Subcutaneous abdominal adipose tissue (tissue), 5 donors: ENCODE data around the gene MEIS2.

Experiments used
- H3K27ac ChIP-seq: one replicate; pipeline ENCODE4 v1.7.0; 2013; ENCODE audit warnings: low read depth, mild to moderate bottlenecking, inconsistent platforms, low read length, moderate library complexity
- H3K27me3 ChIP-seq, 5 donors: one replicate each; pipeline ENCODE4 v1.7.0; 2013; ENCODE audit warnings: low read length in 5 of 5, inconsistent platforms in 1 of 5; ENCODE audit not compliant: control insufficient read depth in 5 of 5, insufficient read depth in 4 of 5
- H3K36me3 ChIP-seq, 5 donors: one replicate each; pipeline ENCODE4 v1.7.0; 2013; ENCODE audit warnings: low read length in 5 of 5; ENCODE audit not compliant: control insufficient read depth in 5 of 5, insufficient read depth in 5 of 5
- H3K4me1 ChIP-seq, 5 donors: one replicate each; pipeline ENCODE4 v1.7.0; 2013; ENCODE audit warnings: low read length in 5 of 5, mild to moderate bottlenecking in 3 of 5, moderate library complexity in 1 of 5; ENCODE audit not compliant: control insufficient read depth in 5 of 5, insufficient read depth in 5 of 5
- H3K4me3 ChIP-seq, 5 donors: one replicate each; pipeline ENCODE4 v1.7.0; 2013; ENCODE audit warnings: low read length in 5 of 5, low read depth in 1 of 5
- H3K9ac ChIP-seq, 5 donors: one replicate each; pipeline ENCODE4 v1.7.0; 2013; ENCODE audit warnings: low read length in 5 of 5, mild to moderate bottlenecking in 4 of 5, moderate library complexity in 3 of 5
- H3K9me3 ChIP-seq, 5 donors: one replicate each; pipeline ENCODE4 v1.7.0; 2013; ENCODE audit warnings: low read length in 5 of 5; ENCODE audit not compliant: control insufficient read depth in 5 of 5
- donor health status: healthy.
- donor health status: healthy.
- donor health status: healthy.
- donor health status: healthy.
- donor health status: healthy.

The MEIS2 gene

DNA sequence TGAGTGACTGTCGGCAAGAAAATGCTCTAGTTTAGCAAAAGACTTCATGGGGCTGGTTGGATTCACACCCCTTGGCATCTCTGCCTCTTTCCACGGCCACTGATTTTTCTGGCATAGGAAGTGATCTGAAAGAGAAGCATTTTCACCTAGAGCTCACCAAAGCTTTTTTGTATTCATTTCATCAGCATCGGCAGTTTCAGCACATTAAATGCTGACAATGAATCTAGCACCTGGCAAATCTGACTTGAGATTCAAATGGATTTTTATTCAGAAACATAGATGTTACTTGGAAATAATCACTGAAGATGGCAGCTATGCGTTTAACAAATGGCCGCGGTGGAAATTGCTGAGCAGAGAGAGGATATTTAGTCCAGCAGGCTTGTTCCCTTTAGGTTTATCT, 155.9 kb downstream of the MEIS2 start:
- Histone ChIP-seq H3K9me3 (no peaks in the 10 kb centered on the region), H3K27ac (no peak overlapping the region), H3K9ac (no peak overlapping the region), H3K4me3 (no peak overlapping the region), H3K4me1 (no peaks in the 10 kb centered on the region), H3K36me3 (peaks cover 0 to 13% (median 0%) of the 10 kb centered on the region in 5 donors), H3K27me3 (no peaks in the 10 kb centered on the region)

- Histone ChIP-seq H3K4me1 (peaks cover 0 to 5% (median 0%) of the 10 kb centered on the region in 5 donors), H3K9me3 (no peaks in the 10 kb centered on the region), H3K27ac (no peak overlapping the region), H3K4me3 (no peak overlapping the region), H3K9ac (no peak overlapping the region), H3K36me3 (peaks cover 0 to 13% (median 0%) of the 10 kb centered on the region in 5 donors), H3K27me3 (no peaks in the 10 kb centered on the region)
Measured at GRCh38 chr15:36943508-36944361, 156.6 kb downstream of the MEIS2 start.

DNA sequence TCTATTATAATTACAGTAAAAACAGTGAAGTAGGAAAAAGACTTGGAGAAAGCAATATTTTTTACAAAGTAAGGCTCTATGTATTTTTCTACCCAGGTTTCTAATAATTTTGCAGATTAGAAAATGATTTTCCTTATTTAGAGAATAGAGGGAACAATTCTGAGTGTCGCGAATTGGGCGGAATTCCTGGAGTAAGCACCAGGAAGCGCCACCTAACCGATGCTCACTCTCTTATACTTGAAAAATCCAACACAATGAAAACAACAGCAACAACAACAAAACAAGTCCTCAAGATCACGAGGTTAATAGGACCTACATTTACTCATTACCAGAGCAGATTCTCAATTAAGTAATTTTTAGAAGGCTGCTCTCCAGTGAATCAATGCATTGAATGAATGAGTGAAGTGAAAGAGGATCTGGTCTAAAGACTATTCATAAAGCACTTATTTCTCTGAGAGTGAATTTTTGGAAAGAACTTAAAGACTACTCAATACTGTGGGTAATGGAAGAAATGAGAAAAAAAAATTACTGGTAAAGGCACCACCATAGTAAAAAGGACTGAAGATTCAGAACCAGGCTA, 158.0 kb downstream of the MEIS2 start:
- H3K4me1 ChIP-seq = peaks cover 0 to 5% (median 0%) of the 10 kb centered on the region in 5 donors
- H3K36me3 ChIP-seq = peaks cover 0 to 7% (median 0%) of the 10 kb centered on the region in 5 donors

DNA sequence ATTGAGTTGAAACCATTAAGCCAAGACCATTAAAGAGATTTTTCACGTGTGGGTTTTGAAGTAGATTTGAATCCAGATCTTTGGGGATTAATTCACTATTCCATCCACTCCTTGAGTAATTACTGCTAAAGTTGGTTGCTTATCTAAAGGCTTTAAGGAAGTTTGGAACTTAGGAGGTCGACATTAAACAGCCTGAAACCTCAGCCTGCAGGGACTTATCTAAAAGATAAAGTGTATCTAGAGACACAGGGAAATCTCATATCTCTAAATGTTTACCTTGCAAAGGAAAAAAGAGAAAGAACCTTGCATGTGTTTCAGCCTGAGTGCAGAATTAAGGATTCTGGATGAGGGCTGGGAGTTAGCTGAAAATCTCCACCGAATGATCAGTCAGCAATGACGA, 158.6 kb downstream of the MEIS2 start:
- Histone ChIP-seq H3K27me3 (no peaks in the 10 kb centered on the region), H3K27ac (no peak overlapping the region), H3K4me1 (peaks cover 0 to 5% (median 0%) of the 10 kb centered on the region in 5 donors), H3K4me3 (no peak overlapping the region), H3K36me3 (peaks cover 0 to 3% (median 0%) of the 10 kb centered on the region in 5 donors), H3K9me3 (no peaks in the 10 kb centered on the region), H3K9ac (no peak overlapping the region)

More for the DNA sequence above, 158.0 kb downstream of the MEIS2 start:
- Histone ChIP-seq H3K27ac (no peak overlapping the region), H3K9ac (no peak overlapping the region), H3K9me3 (no peaks in the 10 kb centered on the region), H3K4me3 (no peak overlapping the region), H3K27me3 (no peaks in the 10 kb centered on the region)

DNA sequence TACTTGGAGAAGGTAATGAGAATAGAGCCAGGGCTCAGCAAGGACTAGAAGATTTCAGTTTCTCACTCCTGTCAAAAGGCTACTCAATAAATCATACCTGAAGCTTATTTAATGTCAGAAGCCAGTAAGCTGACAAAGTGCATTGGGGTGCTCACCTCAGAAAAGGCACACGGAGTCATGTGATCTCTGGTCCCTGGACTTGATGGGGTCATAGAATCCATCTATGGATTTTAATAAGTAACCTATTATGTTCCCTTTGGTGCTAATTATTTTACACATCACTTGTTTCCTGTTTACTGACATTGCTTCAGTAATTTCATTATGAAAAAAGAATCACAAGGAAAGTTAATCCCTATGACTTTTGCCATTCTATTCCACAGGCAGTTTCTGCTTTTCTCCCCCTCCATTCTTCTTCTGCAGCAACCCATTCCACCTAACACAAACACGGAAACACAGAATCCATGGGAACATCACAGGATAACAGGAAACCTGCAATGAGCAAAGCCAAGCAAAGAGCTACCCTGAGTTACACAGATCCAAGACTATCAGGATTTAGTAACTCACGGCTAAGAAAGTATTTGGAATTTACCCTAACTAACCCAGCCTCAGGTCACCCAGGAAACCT, 159.6 kb downstream of the MEIS2 start:
- Histone ChIP-seq H3K4me3 (no peak overlapping the region), H3K9ac (no peak overlapping the region), H3K9me3 (no peaks in the 10 kb centered on the region), H3K4me1 (peaks cover 0 to 5% (median 0%) of the 10 kb centered on the region in 5 donors), H3K27ac (no peak overlapping the region), H3K36me3 (no peaks in the 10 kb centered on the region), H3K27me3 (no peaks in the 10 kb centered on the region)

GRCh38 chr15:36940219-36940618, 160.1 kb downstream of the MEIS2 start:
- Histone ChIP-seq H3K27ac (no peak overlapping the region), H3K36me3 (no peaks in the 10 kb centered on the region), H3K4me1 (peaks cover 0 to 5% (median 0%) of the 10 kb centered on the region in 5 donors), H3K9me3 (no peaks in the 10 kb centered on the region), H3K4me3 (no peak overlapping the region), H3K27me3 (no peaks in the 10 kb centered on the region), H3K9ac (no peak overlapping the region)

DNA sequence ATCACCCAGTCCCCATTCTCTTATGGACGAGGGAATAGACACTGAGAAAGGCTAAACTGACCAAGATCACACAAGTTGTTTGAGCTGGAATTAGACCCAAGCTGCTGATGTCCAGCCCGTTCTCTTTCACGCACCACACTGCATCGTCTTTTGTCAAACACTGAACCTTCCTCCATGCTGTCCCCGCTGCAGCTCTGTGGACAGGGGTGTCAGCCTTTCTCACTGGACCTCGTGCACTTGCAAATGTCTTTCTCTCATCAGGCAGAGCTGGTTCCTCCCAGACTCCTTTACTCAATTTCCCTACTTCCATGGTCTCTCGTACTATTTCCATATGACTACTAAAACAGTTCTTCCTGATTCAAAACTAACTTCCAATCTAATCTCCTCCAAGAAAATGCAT, 161.6 kb downstream of the MEIS2 start:
- Histone ChIP-seq H3K9ac (no peak overlapping the region), H3K9me3 (no peaks in the 10 kb centered on the region), H3K27ac (no peak overlapping the region), H3K36me3 (no peaks in the 10 kb centered on the region), H3K27me3 (no peaks in the 10 kb centered on the region), H3K4me1 (peaks cover 0 to 5% (median 0%) of the 10 kb centered on the region in 5 donors), H3K4me3 (no peak overlapping the region)

- no peak overlapping the region for H3K9ac ChIP-seq
- H3K4me3 ChIP-seq = no peak overlapping the region
- H3K36me3 ChIP-seq = no peaks in the 10 kb centered on the region
- no peak overlapping the region for H3K27ac ChIP-seq
- H3K4me1 ChIP-seq = peaks cover 0 to 5% (median 0%) of the 10 kb centered on the region in 5 donors
- H3K27me3 ChIP-seq = no peaks in the 10 kb centered on the region
- no peaks in the 10 kb centered on the region for H3K9me3 ChIP-seq
Measured at GRCh38 chr15:36938131-36938530, 162.2 kb downstream of the MEIS2 start.

GRCh38 chr15:36936613-36937012, 163.7 kb downstream of the MEIS2 start:
- Histone ChIP-seq H3K27ac (no peak overlapping the region), H3K27me3 (no peaks in the 10 kb centered on the region), H3K9ac (no peak overlapping the region), H3K4me1 (peaks cover 0 to 5% (median 0%) of the 10 kb centered on the region in 5 donors), H3K36me3 (no peaks in the 10 kb centered on the region), H3K4me3 (no peak overlapping the region), H3K9me3 (no peaks in the 10 kb centered on the region)
